Measurements from ENCODE around the gene NAT14. TPM values are rescaled to one million over a fixed set of nuclear protein-coding genes. Genes with fewer than 3 reads are reported as not detected.

The NAT14 gene
- polyA plus RNA-seq, 1 donor (not counting 4 experiments of a cell fraction or from before 2014, with no cell fraction given) = 11.0 TPM

DNA sequence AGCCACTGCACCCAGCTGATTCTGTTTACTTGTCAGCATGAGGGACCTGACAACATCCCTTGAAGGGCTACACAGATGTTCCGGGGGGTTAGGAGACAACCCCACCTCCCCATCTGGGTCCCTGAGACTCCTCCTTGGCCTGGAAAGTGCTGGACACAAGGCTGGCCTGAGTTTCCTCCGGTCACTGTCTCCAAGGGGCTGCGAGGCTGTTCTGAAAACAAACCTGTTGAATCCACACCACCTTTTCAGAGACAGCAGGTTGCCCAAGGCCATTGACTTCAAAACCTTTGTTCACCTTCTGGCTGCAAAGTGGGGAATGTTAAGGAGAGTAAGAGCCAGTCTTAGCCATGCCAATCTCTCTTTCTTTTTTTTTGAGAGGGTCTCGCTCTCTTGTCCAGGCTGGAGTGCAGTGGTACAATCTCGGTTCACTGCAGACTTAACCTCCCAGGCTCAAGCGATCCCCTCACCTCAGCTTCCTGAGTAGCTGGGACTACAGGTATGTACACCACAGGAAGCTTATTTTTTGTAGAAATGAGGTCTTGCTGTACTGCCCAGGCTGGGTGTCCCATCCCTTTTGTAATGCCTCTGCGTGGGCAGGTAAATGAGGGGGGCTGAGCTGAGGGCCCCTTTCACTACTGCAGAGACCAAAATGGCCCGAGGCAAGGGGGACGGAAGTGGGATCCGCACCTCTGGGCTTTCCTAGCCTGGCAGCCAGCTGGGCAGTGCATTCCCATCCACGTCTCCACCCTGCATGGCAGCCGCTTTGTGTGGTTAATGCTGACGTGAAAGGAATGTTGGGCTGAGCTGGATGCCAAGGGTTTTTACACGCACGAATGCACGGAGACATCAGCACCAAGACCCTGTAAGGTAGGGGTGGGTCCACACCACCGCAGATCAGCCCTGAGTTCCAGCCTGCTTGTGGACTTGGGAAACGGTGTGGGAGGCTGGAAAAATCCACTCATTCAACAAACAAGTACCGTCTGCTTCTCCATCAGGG, 10.4 kb upstream of the NAT14 start:
- DNase-seq (ENCODE audit: low read depth, low spot score) (no peak), FAIRE-seq (no peak)
- Histone ChIP-seq H3K9ac (ENCODE audit: control insufficient read depth, extremely low read depth, insufficient read depth, low read length) (no peak overlapping the region), H3K79me2 (ENCODE audit: control insufficient read depth, insufficient read depth, low read length) (peaks cover 20% of the 10 kb centered on the region), H3K4me2 (ENCODE audit: control insufficient read depth, extremely low read depth, insufficient read depth, low read depth, low read length) (no peak overlapping the region), H3K27ac (ENCODE audit: control insufficient read depth, insufficient read depth, low read length) (peak overlapping the region; percentile 22), H3K9me3 (ENCODE audit: control insufficient read depth, low read depth, low read length) (no peaks in the 10 kb centered on the region), H3K27me3 (ENCODE audit: control insufficient read depth, extremely low read depth, insufficient read depth, low read length) (no peaks in the 10 kb centered on the region), H3K4me1 (ENCODE audit: control insufficient read depth, extremely low read depth, insufficient read depth, low read length) (peaks cover 21% of the 10 kb centered on the region), H3K9me1 (ENCODE audit: control insufficient read depth, extremely low read depth, insufficient read depth, low read length) (no peaks in the 10 kb centered on the region), H4K20me1 (ENCODE audit: control insufficient read depth, extremely low read depth, insufficient read depth, low read length) (no peaks in the 10 kb centered on the region), H3K4me3 (ENCODE audit: control insufficient read depth in 2 of 3, extremely low read depth in 1 of 3, insufficient read depth in 2 of 3, low read depth in 1 of 3, low read length in 3 of 3) (no peak overlapping the region), H2AFZ (ENCODE audit: control insufficient read depth, low read length) (no peak overlapping the region), H3K36me3 (ENCODE audit: control insufficient read depth in 2 of 2, extremely low read depth in 1 of 2, insufficient read depth in 2 of 2, low read length in 2 of 2) (no peaks in the 10 kb centered on the region)
- dilution Hi-C loops (cut with MboI; ENCODE audit: extremely low pct_ligation_motif_present, low sequenced_read_pairs) = no loop called here
- TF ChIP-seq, protein P1, sequence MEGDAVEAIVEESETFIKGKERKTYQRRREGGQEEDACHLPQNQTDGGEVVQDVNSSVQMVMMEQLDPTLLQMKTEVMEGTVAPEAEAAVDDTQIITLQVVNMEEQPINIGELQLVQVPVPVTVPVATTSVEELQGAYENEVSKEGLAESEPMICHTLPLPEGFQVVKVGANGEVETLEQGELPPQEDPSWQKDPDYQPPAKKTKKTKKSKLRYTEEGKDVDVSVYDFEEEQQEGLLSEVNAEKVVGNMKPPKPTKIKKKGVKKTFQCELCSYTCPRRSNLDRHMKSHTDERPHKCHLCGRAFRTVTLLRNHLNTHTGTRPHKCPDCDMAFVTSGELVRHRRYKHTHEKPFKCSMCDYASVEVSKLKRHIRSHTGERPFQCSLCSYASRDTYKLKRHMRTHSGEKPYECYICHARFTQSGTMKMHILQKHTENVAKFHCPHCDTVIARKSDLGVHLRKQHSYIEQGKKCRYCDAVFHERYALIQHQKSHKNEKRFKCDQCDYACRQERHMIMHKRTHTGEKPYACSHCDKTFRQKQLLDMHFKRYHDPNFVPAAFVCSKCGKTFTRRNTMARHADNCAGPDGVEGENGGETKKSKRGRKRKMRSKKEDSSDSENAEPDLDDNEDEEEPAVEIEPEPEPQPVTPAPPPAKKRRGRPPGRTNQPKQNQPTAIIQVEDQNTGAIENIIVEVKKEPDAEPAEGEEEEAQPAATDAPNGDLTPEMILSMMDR (optimal IDR thresholded peaks at IDR 0.05 in 1 of 3, IDR thresholded peaks at IDR 0.05 in 1 of 3, conservative IDR thresholded peaks at IDR 0.05 in 1 of 3; ENCODE audit: extremely low read depth in 1 of 3, insufficient read depth in 2 of 3, low read length in 3 of 3) = no peak
- TF ChIP-seq EZH2 (IDR thresholded peaks at IDR 0.05; ENCODE audit: low read length) = no peak

- H3K4me2 ChIP-seq (ENCODE audit: control insufficient read depth, extremely low read depth, insufficient read depth, low read depth, low read length) = peak within 1 kb of the TSS; percentile 87
- FAIRE-seq = no peak
- H3K4me3 ChIP-seq (ENCODE audit: control insufficient read depth in 2 of 3, extremely low read depth in 1 of 3, insufficient read depth in 2 of 3, low read depth in 1 of 3, low read length in 3 of 3) = peak within 1 kb of the TSS; percentile 67 to 86 (median 78)
- H3K79me2 ChIP-seq (ENCODE audit: control insufficient read depth, insufficient read depth, low read length) = peaks cover 22% of the 10 kb centered on the region
- peaks cover 21% of the 10 kb centered on the region for H3K4me1 ChIP-seq (ENCODE audit: control insufficient read depth, extremely low read depth, insufficient read depth, low read length)
- dilution Hi-C loops (cut with MboI; ENCODE audit: extremely low pct_ligation_motif_present, low sequenced_read_pairs) = no loop called here
- H3K36me3 ChIP-seq (ENCODE audit: control insufficient read depth in 2 of 2, extremely low read depth in 1 of 2, insufficient read depth in 2 of 2, low read length in 2 of 2) = no peaks in the 10 kb centered on the region
- no peak for DNase-seq (ENCODE audit: low read depth, low spot score)
- TF ChIP-seq, protein P1 (optimal IDR thresholded peaks at IDR 0.05 in 1 of 3, IDR thresholded peaks at IDR 0.05 in 1 of 3, conservative IDR thresholded peaks at IDR 0.05 in 1 of 3; ENCODE audit: extremely low read depth in 1 of 3, insufficient read depth in 2 of 3, low read length in 3 of 3) = no peak
- no peak for TF ChIP-seq EZH2 (IDR thresholded peaks at IDR 0.05; ENCODE audit: low read length)
- no peaks in the 10 kb centered on the region for H3K9me3 ChIP-seq (ENCODE audit: control insufficient read depth, low read depth, low read length)
- peak within 1 kb of the TSS; percentile 96 for H2AFZ ChIP-seq (ENCODE audit: control insufficient read depth, low read length)
- peak within 1 kb of the TSS; percentile 64 for H3K9ac ChIP-seq (ENCODE audit: control insufficient read depth, extremely low read depth, insufficient read depth, low read length)
- no peaks in the 10 kb centered on the region for H3K27me3 ChIP-seq (ENCODE audit: control insufficient read depth, extremely low read depth, insufficient read depth, low read length)
- no peaks in the 10 kb centered on the region for H4K20me1 ChIP-seq (ENCODE audit: control insufficient read depth, extremely low read depth, insufficient read depth, low read length)
- peak within 1 kb of the TSS; percentile 71 for H3K27ac ChIP-seq (ENCODE audit: control insufficient read depth, insufficient read depth, low read length)
- H3K9me1 ChIP-seq (ENCODE audit: control insufficient read depth, extremely low read depth, insufficient read depth, low read length) = no peaks in the 10 kb centered on the region
These were observed 8.8 kb upstream of the NAT14 start, which contains the start of gene ZNF628 for GRCh38 chr19:55476100-55476775. TSS of gene ZNF628 (plus strand) at chr19:55476617. CDS start at chr19:55479911, 3,294 bp downstream.

Measured in keratinocyte (primary cell).